Sigmoid colon (tissue), 7 donors: ENCODE measurements around the gene MYO5A. TPM values are rescaled to one million over a fixed set of nuclear protein-coding genes. Genes with fewer than 3 reads are reported as not detected.

Experiments
- DNase-seq: peaks from one replicate; pipeline ENCODE4 v3.0.0-alpha.2; 2019
- H3K27ac ChIP-seq, 4 donors: fragments of 200-600 bp; sonication (generic); one replicate each; pipeline ENCODE4 v1.5.1; 2016 to 2019; ENCODE audit warnings: mild to moderate bottlenecking in 1 of 4
- H3K27me3 ChIP-seq, 3 donors: fragments of 200-600 bp; sonication (generic); one replicate each; pipeline ENCODE4 v1.5.1; 2019; ENCODE audit warnings: mild to moderate bottlenecking in 1 of 3
- H3K36me3 ChIP-seq, 4 donors: fragments of 200-600 bp; sonication (generic); one replicate each; pipeline ENCODE4 v1.5.1; 2016 to 2019
- H3K4me1 ChIP-seq, 4 donors: fragments of 200-600 bp; sonication (generic); one replicate each; pipeline ENCODE4 v1.5.1; 2017 to 2019
- H3K4me3 ChIP-seq, 4 donors: fragments of 200-600 bp; sonication (generic); one replicate each; pipeline ENCODE4 v1.5.1; 2017 to 2019; ENCODE audit warnings: mild to moderate bottlenecking in 2 of 4, moderate library complexity in 1 of 4
- H3K9me3 ChIP-seq, 4 donors: fragments of 200-600 bp in 3 of 4; sonication (generic) in 3 of 4; one replicate each; pipeline versions ENCODE4 v1.5.1 to v1.6.1; 2013 to 2019
- EP300 ChIP-seq, 4 donors: sonication (generic); formaldehyde crosslinking; IDR thresholded peaks; one replicate each; pipeline ENCODE4 v1.6.1; 2017; ENCODE audit warnings: antibody characterized with exemption in 4 of 4
- POLR2A ChIP-seq, 2 donors: fragments of 450-650 bp; IDR thresholded peaks; one replicate each; pipeline ENCODE4 v1.6.1; 2016; ENCODE audit warnings: antibody characterized with exemption in 2 of 2, mild to moderate bottlenecking in 2 of 2, moderate library complexity in 2 of 2
- POLR2AphosphoS5 ChIP-seq, 4 donors: sonication (generic); formaldehyde crosslinking; IDR thresholded peaks; one replicate each; pipeline ENCODE4 v1.6.1; 2017; ENCODE audit warnings: antibody characterized with exemption in 4 of 4
- WGBS, 2 donors: extraction: QIAGEN DNeasy Blood & Tissue Kit; methylation state at CpG; one replicate each; pipeline ENCODE4 v1.1.7; 2013; 5-methylcytosine and 5-hydroxymethylcytosine counted together
- intact Hi-C: fragments of 100-400 bp; cut with DNase I; formaldehyde crosslinking; loops from one replicate; pipeline ENCODE4 v1.15.1; 2023
- polyA plus RNA-seq, 3 donors: library from polyadenylated mRNA; stranded (reverse); fragments of 200-250 nt; gene quantifications; one replicate each; pipeline ENCODE4 v1.2.3, GENCODE V29; 2013
- total RNA-seq, 4 donors: library from RNA; depleted of rRNA; stranded (reverse); fragments of >200 nt; gene quantifications; one replicate each; pipeline ENCODE4 v1.1.0, GENCODE V29; 2016
- TF ChIP-seq, protein P1 (sequence below), 4 experiments: fragments of 450-650 bp in 3 of 4; fragments of 200-600 bp in 1 of 4; IDR thresholded peaks; one replicate each; pipeline ENCODE4 v1.5.1; 2016 to 2019; ENCODE audit warnings: antibody characterized with exemption in 4 of 4, mild to moderate bottlenecking in 3 of 4, moderate library complexity in 2 of 4
- donor health status: healthy with polysubstance abuse.
- donor health status: Bipolar disorder and iron deficiency.
- donor health status: healthy.

Gene MYO5A
- total and polyA plus RNA-seq, 7 donors = 2.1 to 46.0 (median 23.5) TPM

DNA sequence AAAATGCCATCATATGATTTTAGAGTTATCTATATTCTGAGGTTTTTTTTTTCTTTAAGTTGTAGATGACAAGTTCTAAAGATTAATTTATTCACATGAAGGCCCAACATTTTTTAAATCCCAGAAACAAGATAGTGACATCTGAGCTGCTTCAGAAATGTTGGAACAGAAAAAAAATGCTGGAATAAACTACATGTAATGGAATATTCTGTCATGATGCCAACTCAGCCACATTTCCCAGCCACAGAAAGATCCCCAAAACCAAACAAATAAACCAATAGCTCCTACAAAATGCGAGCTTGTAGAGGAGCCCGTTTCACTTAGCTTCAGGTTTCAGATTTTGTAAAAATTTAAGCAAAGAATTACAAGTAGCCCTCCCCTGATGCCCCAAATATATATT is 122.1 kb downstream of the MYO5A start:
- 87 to 88% methylated on average over 2 of the region's 2 CpGs for WGBS, 2 donors
- no peak overlapping the region for H3K27ac ChIP-seq
- TF ChIP-seq POLR2AphosphoS5 (IDR thresholded peaks at IDR 0.05) = no peak
- TF ChIP-seq, protein P1, sequence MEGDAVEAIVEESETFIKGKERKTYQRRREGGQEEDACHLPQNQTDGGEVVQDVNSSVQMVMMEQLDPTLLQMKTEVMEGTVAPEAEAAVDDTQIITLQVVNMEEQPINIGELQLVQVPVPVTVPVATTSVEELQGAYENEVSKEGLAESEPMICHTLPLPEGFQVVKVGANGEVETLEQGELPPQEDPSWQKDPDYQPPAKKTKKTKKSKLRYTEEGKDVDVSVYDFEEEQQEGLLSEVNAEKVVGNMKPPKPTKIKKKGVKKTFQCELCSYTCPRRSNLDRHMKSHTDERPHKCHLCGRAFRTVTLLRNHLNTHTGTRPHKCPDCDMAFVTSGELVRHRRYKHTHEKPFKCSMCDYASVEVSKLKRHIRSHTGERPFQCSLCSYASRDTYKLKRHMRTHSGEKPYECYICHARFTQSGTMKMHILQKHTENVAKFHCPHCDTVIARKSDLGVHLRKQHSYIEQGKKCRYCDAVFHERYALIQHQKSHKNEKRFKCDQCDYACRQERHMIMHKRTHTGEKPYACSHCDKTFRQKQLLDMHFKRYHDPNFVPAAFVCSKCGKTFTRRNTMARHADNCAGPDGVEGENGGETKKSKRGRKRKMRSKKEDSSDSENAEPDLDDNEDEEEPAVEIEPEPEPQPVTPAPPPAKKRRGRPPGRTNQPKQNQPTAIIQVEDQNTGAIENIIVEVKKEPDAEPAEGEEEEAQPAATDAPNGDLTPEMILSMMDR (IDR thresholded peaks at IDR 0.05) = no peak
- TF ChIP-seq POLR2A (IDR thresholded peaks at IDR 0.05) = no peak
- TF ChIP-seq EP300 (IDR thresholded peaks at IDR 0.05) = no peak
- no peaks in the 10 kb centered on the region for H3K9me3 ChIP-seq
- peaks cover 0 to 11% (median 2%) of the 10 kb centered on the region in 4 donors for H3K36me3 ChIP-seq
- no peak for DNase-seq
- H3K27me3 ChIP-seq = no peaks in the 10 kb centered on the region
- H3K4me3 ChIP-seq = no peak overlapping the region
- no peaks in the 10 kb centered on the region for H3K4me1 ChIP-seq
- intact Hi-C loops = no loop called here

DNA sequence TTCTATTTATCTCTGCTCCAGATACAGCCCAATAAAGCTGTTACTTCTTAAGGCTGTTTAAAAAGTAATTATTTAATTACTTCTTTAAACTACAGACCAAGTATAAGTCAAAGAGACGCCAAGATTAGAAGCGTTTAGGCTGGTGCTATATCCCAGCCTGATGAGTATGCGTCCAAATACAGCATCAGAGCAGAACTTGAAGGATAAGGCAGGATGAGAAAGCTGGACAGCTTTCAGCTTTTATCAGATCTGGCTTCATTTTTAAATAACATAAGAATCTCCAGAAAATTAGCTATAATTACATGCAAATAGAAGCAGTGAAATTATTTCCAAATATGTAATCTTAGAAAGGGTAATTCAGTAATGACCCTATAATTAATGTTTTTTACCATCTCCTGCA is 122.8 kb downstream of the MYO5A start:
- 75 to 92% methylated on average over 3 of the region's 3 CpGs for WGBS, 2 donors
- TF ChIP-seq EP300 (IDR thresholded peaks at IDR 0.05) (no peak), POLR2AphosphoS5 (IDR thresholded peaks at IDR 0.05) (no peak), POLR2A (IDR thresholded peaks at IDR 0.05) (no peak)
- TF ChIP-seq, protein P1 (IDR thresholded peaks at IDR 0.05) = no peak
- intact Hi-C loops = no loop called here
- Histone ChIP-seq H3K27me3 (no peaks in the 10 kb centered on the region), H3K36me3 (peaks cover 0 to 11% (median 2%) of the 10 kb centered on the region in 4 donors), H3K27ac (no peak overlapping the region), H3K9me3 (no peaks in the 10 kb centered on the region), H3K4me1 (no peaks in the 10 kb centered on the region), H3K4me3 (no peak overlapping the region)
- DNase-seq = no peak

DNA sequence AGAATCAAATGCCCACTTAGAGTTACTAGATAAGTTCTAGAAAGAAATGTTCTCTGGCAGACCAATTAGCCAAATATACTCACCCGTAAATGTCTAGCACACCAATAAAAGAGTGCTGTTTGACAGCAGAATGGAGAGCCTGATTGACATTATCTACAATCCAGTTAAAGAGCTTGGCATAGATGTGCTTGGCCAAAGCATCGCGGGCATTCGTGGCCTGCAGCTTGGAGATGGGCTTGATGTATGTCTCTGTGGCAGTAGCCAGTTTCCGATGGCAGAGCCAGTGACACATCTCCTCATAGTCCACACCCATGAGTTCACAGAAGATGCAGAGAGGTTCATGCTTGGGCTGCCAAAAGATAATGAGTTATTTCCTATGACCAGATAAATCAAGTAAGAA is 131.6 kb downstream of the MYO5A start:
- WGBS, 2 donors = 92% methylated on average over 5 of the region's 5 CpGs
- intact Hi-C loops = no loop called here
- DNase-seq = no peak

DNA sequence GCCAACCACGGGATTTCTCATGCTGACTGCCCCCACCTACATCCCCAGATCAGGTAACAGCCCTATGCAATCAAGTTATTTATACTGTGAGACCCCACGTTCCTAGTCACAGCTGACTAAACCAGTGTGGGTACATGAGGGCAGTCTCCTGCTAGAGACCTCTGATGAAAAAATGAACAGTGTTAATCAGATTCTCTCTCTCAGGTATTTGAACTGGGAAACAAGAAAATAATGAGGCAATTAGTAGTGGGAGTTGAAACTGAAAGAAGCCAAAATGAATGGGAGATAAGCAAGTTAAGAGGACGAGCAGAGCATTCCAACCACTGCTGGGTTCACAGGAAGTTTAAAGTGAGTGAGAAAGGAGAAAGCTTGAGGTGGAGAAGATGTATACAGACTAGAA is 134.6 kb downstream of the MYO5A start:
- no peak for TF ChIP-seq EP300 (IDR thresholded peaks at IDR 0.05)
- TF ChIP-seq POLR2A (IDR thresholded peaks at IDR 0.05) = no peak
- TF ChIP-seq, protein P1 (IDR thresholded peaks at IDR 0.05) = no peak
- no peak for TF ChIP-seq POLR2AphosphoS5 (IDR thresholded peaks at IDR 0.05)

More for the DNA sequence above, 131.6 kb downstream of the MYO5A start:
- TF ChIP-seq EP300 (IDR thresholded peaks at IDR 0.05) = no peak
- TF ChIP-seq POLR2A (IDR thresholded peaks at IDR 0.05) = no peak
- TF ChIP-seq, protein P1 (IDR thresholded peaks at IDR 0.05) = no peak
- no peak for TF ChIP-seq POLR2AphosphoS5 (IDR thresholded peaks at IDR 0.05)
- H3K4me1 ChIP-seq = no peaks in the 10 kb centered on the region
- no peaks in the 10 kb centered on the region for H3K27me3 ChIP-seq
- H3K4me3 ChIP-seq = no peak overlapping the region
- H3K9me3 ChIP-seq = no peaks in the 10 kb centered on the region
- no peak overlapping the region for H3K27ac ChIP-seq
- H3K36me3 ChIP-seq = peaks cover 0 to 6% (median 0%) of the 10 kb centered on the region in 4 donors

More for the DNA sequence above, 134.6 kb downstream of the MYO5A start:
- no peak overlapping the region for H3K4me3 ChIP-seq
- no peaks in the 10 kb centered on the region for H3K4me1 ChIP-seq
- peaks cover 0 to 25% (median 4%) of the 10 kb centered on the region in 4 donors for H3K36me3 ChIP-seq
- H3K27ac ChIP-seq = no peak overlapping the region
- H3K9me3 ChIP-seq = no peaks in the 10 kb centered on the region
- no peaks in the 10 kb centered on the region for H3K27me3 ChIP-seq
- WGBS, 2 donors = 60 to 68% methylated on average over 3 of the region's 3 CpGs
- DNase-seq = no peak
- intact Hi-C loops = no loop called here
